HepG2 (cell line): Measurements from ENCODE around the gene CLDN7. TPM values are rescaled to one million over a fixed set of nuclear protein-coding genes. Genes with fewer than 3 reads are reported as not detected.
A peak's percentile ranks its signal among the peaks of the same experiment; 100 is the strongest.

ENCODE experiments used
- ARNTL ChIP-seq: sonication (generic); formaldehyde crosslinking; IDR thresholded peaks from 2 replicates; pipeline ENCODE4 v1.4.0; 2020; ENCODE audit warnings: mild to moderate bottlenecking, missing genetic modification reagents
- ATF7-NPFF ChIP-seq: sonication (generic); formaldehyde crosslinking; IDR thresholded peaks from 2 replicates; pipeline ENCODE4 v1.8.1; 2023; ENCODE audit warnings: mild to moderate bottlenecking, low read depth, missing genetic modification reagents, moderate library complexity
- BATF2 ChIP-seq: sonication (generic); formaldehyde crosslinking; IDR thresholded peaks from 2 replicates; pipeline ENCODE4 v1.8.0; 2022; ENCODE audit warnings: mild to moderate bottlenecking, missing genetic modification reagents, moderate library complexity
- CHD2 ChIP-seq: IDR thresholded peaks from 2 replicates; pipeline ENCODE4 v1.6.1; 2011; ENCODE audit warnings: low read depth, low read length, improper control_type of control experiment
- CTCF ChIP-seq: sonication (generic); formaldehyde crosslinking; IDR thresholded peaks from 2 replicates; pipeline ENCODE4 v1.5.0; 2020; ENCODE audit warnings: mild to moderate bottlenecking, missing genetic modification reagents, moderate library complexity
- DMAP1 ChIP-seq: IDR thresholded peaks from 2 replicates; pipeline ENCODE4 v1.6.1; 2016
- GMEB2 ChIP-seq: IDR thresholded peaks from 2 replicates; pipeline ENCODE4 v1.6.1; 2016; ENCODE audit warnings: missing biosample characterization, missing genetic modification reagents, low read depth
- GPN1 ChIP-seq: sonication (generic); formaldehyde crosslinking; IDR thresholded peaks from 2 replicates; pipeline ENCODE4 v1.5.1; 2020; ENCODE audit warnings: missing genetic modification reagents, borderline replicate concordance
- HDAC2 ChIP-seq: sonication (generic); formaldehyde crosslinking; IDR thresholded peaks from 2 replicates; pipeline ENCODE4 v1.4.0; 2020; ENCODE audit warnings: missing genetic modification reagents
- HIVEP1 ChIP-seq: sonication (generic); formaldehyde crosslinking; IDR thresholded peaks from 2 replicates; pipeline ENCODE4 v1.4.0; 2020; ENCODE audit warnings: mild to moderate bottlenecking, missing genetic modification reagents
- KDM5B ChIP-seq: sonication (generic); formaldehyde crosslinking; IDR thresholded peaks from 2 replicates; pipeline ENCODE4 v1.4.0; 2020; ENCODE audit warnings: missing genetic modification reagents, mild to moderate bottlenecking, borderline replicate concordance
- MEIS1 ChIP-seq: sonication (generic); formaldehyde crosslinking; IDR thresholded peaks from 2 replicates; pipeline ENCODE4 v1.9.0; 2021; ENCODE audit warnings: mild to moderate bottlenecking, missing genetic modification reagents, moderate library complexity, borderline replicate concordance
- REPIN1 ChIP-seq: sonication (generic); formaldehyde crosslinking; IDR thresholded peaks from 2 replicates; pipeline ENCODE4 v1.8.0; 2022; ENCODE audit warnings: missing genetic modification reagents, low read depth, mild to moderate bottlenecking, borderline replicate concordance
- SIN3B ChIP-seq: fragments of 150-350 bp; IDR thresholded peaks from 2 replicates; pipeline ENCODE4 v1.6.1; 2014; ENCODE audit warnings: low read length
- TBP ChIP-seq: sonication (generic); formaldehyde crosslinking; IDR thresholded peaks from 2 replicates; pipeline ENCODE4 v1.5.0; 2020; ENCODE audit warnings: missing genetic modification reagents
- TCF7L2 ChIP-seq: IDR thresholded peaks from 2 replicates; pipeline ENCODE4 v1.6.1; 2011; ENCODE audit warnings: mild to moderate bottlenecking, low read depth, low read length, moderate library complexity
- ZBTB2 ChIP-seq: sonication (generic); formaldehyde crosslinking; IDR thresholded peaks from 2 replicates; pipeline ENCODE4 v1.8.0; 2022; ENCODE audit warnings: low read depth, missing genetic modification reagents
- ZBTB7B ChIP-seq: sonication (generic); formaldehyde crosslinking; IDR thresholded peaks from 2 replicates; pipeline ENCODE4 v1.4.0; 2020; ENCODE audit warnings: missing genetic modification reagents
- ZFP90 ChIP-seq: sonication (generic); formaldehyde crosslinking; IDR thresholded peaks from 2 replicates; pipeline ENCODE4 v1.8.0; 2022; ENCODE audit warnings: missing genetic modification reagents, mild to moderate bottlenecking, inconsistent platforms, borderline replicate concordance
- ZNF276 ChIP-seq: sonication (generic); formaldehyde crosslinking; IDR thresholded peaks from 2 replicates; pipeline ENCODE4 v1.4.0; 2020; ENCODE audit warnings: mild to moderate bottlenecking, low read depth, missing genetic modification reagents
- ZNF367 ChIP-seq: sonication (generic); formaldehyde crosslinking; IDR thresholded peaks from 2 replicates; pipeline ENCODE4 v1.4.0; 2020; ENCODE audit warnings: missing genetic modification reagents, borderline replicate concordance
- ZNF776 ChIP-seq: sonication (generic); formaldehyde crosslinking; IDR thresholded peaks from 2 replicates; pipeline ENCODE4 v1.4.0; 2020; ENCODE audit warnings: mild to moderate bottlenecking, missing genetic modification reagents
- polyA plus RNA-seq, 8 experiments: library from polyadenylated mRNA; depleted of rRNA in 3 of 8; stranded (reverse) in 7 of 8; unstranded in 1 of 8; fragments of >200 nt; fragmentation: Illumina TruSeq in 4 of 8; extraction: Trizol in 4 of 8; gene quantifications; 2 replicates each; pipeline versions ENCODE4 v1.2.1 to v1.2.3, GENCODE V29; 2011 to 2016; ENCODE audit warnings: low read depth in 4 of 8, missing spikeins in 1 of 8, mixed read lengths in 1 of 8; ENCODE audit not compliant: insufficient read depth in 1 of 8
- total RNA-seq, 5 experiments: library from RNA; depleted of rRNA; stranded (reverse); fragments of >200 nt; fragmentation: Illumina TruSeq; extraction: Trizol; gene quantifications; 2 replicates each; pipeline ENCODE4 v1.2.3, GENCODE V29; 2016; ENCODE audit warnings: low read depth in 1 of 5

CLDN7 gene
- total and polyA plus RNA-seq, 2 of the 13 experiments (the other 11 are each of a cell fraction or from before 2014, with no cell fraction given), result not detected

- TF ChIP-seq GMEB2, result peak; percentile 50; the same call in 1 of the 2 replicates
- TF ChIP-seq KDM5B (CRISPR knock-in tag), result peak; percentile 63; the same call in 1 of the 2 replicates
- 0 out of 2 replicates have a peak, but pooled peaks have one; percentile 57 for TF ChIP-seq ZFP90 (CRISPR knock-in tag)
- no peak for TF ChIP-seq TBP
- TF ChIP-seq MEIS1 (CRISPR knock-in tag), result 0 out of 2 replicates have a peak, but pooled peaks have one; percentile 19
- TF ChIP-seq CTCF, result no peak; the same call in 1 of the 2 replicates
- TF ChIP-seq TCF7L2, result no peak
- TF ChIP-seq REPIN1, result peak; percentile 81; the same call in 1 of the 2 replicates
- peak; percentile 70 for TF ChIP-seq ZBTB7B (CRISPR knock-in tag)
- no peak; the same call in 1 of the 2 replicates for TF ChIP-seq GPN1 (CRISPR knock-in tag)
- TF ChIP-seq HIVEP1 (CRISPR knock-in tag), result no peak
- peak; percentile 80 for TF ChIP-seq HDAC2 (CRISPR knock-in tag)
- TF ChIP-seq ZBTB2 (CRISPR knock-in tag), result peak; percentile 96
- TF ChIP-seq ZNF276 (CRISPR knock-in tag), result no peak
- TF ChIP-seq BATF2 (CRISPR knock-in tag), result peak; percentile 62
- 0 out of 2 replicates have a peak, but pooled peaks have one; percentile 58 for TF ChIP-seq DMAP1 (CRISPR knock-in tag)
- TF ChIP-seq SIN3B, result peak; percentile 73; the same call in 1 of the 2 replicates
- TF ChIP-seq ZNF776 (CRISPR knock-in tag), result no peak
- peak; percentile 92 for TF ChIP-seq ARNTL (CRISPR knock-in tag)
- 0 out of 2 replicates have a peak, but pooled peaks have one; percentile 74 for TF ChIP-seq ZNF367 (CRISPR knock-in tag)
- no peak for TF ChIP-seq CHD2
- peak; percentile 39 for TF ChIP-seq ATF7-NPFF (CRISPR knock-in tag)
These were observed 28.0 kb downstream of the CLDN7 start, which contains the start of gene DVL2 (continued) for GRCh38 chr17:7234083-7234951.
